HG02885 (cell line): ENCODE data around the gene DYSF.
"Not testable (repeated sequence)": the region's sequence is repeated elsewhere in the genome, so short reads cannot be mapped to it uniquely, and the experiment has no call there.

Experiments
- ATAC-seq: cut with Tn5 transposase; IDR thresholded peaks from one replicate; pipeline ENCODE4 v1.9.1; 2021; ENCODE audit warnings: mild to moderate bottlenecking; ENCODE audit not compliant: unreplicated experiment, poor library complexity

The DYSF gene

GRCh38 chr2:71629771-71630453 is 176.6 kb downstream of the DYSF start:
- ATAC-seq = no peak

GRCh38 chr2:71630454-71631328 is 177.3 kb downstream of the DYSF start:
- ATAC-seq = no peak

DNA sequence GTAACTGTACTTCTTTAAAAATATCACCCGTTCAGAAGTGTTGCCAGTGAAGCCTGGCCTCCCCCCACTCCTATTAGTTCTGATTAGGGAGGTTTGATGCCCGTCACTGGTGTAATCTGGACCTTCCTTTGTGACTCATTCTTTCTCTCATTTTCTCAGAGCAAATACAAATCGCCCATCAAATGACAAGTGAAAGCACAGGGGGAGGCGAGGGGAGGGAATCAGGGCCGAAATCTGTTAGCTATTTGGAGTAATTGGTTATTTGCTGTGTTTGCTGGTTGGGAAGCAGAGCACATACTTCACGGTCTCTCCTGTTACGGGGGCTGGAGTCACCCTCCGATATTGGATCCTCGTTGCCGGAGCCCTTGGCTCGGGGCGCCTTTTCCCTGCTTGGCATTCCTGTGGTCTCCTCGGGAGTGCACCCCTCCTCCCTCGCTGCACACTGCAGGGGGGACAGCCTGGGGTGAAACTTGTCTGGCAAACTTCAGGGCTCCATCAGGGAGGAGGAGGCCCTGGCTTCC is 178.1 kb downstream of the DYSF start:
- ATAC-seq = no peak

DNA sequence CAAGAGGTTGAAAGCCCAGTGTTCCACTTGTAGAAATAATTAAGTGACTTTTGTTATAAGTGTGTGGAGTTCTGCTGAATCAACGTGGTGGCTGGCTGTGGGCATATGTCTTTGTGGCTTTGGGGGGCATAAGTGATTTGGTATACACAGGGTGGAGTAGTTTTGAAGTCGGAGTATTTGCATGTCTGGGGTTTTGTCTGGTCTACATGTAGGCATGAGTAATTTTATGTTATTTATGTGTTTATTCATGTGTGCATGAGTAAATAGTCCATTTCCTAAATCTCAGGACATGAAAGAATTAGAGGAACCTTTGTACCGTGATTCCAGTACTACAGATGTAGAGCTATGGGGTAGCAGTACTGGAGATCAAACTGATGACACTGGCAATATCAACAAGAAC is 179.7 kb downstream of the DYSF start:
- no peak for ATAC-seq

DNA sequence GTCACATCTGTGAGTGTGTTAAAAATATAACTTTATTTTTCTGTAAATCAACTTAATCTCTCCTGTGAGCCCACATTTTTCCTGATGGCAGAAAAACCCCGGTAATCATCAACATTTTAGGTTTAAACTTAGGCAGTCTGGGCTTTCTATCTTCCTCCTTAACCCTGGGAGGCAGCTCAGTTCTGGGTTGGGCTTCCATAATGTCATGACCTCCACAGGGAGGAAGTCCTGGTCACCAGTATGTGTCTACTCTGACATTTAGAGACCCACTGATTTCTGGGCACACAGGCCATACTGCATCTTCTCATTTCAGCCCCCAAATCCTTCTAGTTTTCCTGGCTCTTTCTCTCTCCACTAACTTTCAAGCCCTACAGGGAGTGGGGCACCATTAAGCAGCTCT is 181.2 kb downstream of the DYSF start:
- ATAC-seq = no peak

DNA sequence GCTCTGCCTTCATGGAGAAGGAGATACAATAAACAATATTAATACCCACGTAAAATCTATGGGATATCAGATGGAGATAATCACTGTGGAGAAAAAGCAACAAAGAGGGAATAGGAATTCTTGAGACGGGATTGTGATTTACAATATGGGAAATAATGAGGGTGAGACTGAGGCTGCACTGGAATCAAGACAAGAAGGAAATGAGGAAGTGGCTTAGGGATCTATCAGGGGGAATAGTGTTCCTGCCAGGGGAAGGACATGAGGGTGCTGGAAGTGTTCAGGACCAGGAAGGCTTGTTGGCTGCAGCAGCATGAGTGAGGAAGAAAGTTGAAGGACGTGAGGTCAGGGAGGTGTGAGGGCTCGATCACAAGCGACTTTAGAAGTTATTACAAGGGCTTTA is 182.4 kb downstream of the DYSF start:
- no peak for ATAC-seq

DNA sequence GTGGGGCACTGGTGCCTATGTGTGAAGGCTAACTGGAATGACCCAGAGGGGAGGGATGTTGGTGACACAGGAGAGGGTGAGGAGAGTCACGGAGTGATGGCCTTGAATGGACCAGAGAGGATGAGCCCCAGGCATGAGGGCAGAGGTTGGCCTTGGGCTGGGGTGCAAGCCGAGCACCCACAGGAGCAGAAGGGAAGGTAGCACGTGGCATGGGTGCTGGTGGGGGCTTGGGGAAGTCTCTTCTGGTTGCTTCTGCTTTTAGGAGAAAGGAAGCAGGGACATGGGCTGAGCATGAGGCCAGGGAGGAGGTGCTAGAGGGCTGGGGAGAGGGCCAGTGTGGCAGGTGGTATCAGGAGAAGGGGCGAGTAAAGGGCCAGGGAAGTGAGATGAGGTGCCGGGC is 183.8 kb downstream of the DYSF start:
- ATAC-seq = no peak

- no peak for ATAC-seq
Measured at GRCh38 chr2:71637736-71638135, 184.4 kb downstream of the DYSF start.

GRCh38 chr2:71639735-71640134 is 186.4 kb downstream of the DYSF start:
- ATAC-seq = no peak

DNA sequence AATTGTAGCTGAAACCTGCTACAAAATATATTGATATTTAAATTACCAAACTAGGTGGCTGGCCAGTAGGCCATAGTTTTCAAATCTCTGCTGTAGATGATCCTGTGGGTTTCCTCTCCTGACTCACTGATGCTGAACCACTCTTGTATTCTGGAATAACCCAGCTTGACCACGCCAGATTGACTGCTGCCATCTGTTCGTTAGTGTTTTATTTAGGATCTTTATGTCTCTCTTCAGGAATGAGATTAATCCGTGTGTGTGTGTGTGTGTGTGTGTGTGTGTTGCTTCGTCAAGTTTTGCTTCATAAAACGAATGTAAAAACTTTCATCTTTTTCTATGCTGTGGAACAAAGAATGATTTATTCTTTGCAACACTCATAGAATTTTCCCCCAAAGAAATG is 187.1 kb downstream of the DYSF start:
- no peak for ATAC-seq

DNA sequence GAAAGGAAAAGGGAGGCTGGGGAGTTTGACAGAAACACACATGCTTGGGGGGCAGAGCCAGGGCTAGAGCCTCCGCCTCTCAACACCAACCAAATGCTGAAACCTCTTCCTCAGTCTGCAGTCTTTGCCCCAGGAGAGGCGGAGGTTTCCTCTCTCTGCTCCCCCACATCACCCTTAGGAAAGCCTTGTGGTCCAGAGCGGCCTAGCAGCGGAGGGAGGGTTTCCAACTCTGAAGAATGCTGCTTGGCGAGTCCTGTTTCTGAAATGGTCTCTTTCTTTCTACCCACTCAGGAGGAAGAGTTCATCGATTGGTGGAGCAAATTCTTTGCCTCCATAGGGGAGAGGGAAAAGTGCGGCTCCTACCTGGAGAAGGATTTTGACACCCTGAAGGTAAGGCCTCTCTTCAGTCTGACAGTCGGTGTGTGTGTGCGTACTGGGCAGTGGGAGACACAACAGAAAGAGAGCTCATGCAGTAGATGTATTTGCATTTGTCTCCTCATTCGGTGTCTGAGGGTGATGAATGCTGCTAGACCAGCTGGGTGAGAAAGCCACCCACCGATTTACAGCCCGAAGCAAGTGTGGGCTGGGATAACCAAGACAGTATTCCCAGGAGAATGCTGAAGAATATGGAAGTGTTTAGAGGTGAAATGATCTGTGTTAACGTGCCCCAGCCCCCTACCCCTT is 190.5 kb downstream of the DYSF start:
- no peak for ATAC-seq

DNA sequence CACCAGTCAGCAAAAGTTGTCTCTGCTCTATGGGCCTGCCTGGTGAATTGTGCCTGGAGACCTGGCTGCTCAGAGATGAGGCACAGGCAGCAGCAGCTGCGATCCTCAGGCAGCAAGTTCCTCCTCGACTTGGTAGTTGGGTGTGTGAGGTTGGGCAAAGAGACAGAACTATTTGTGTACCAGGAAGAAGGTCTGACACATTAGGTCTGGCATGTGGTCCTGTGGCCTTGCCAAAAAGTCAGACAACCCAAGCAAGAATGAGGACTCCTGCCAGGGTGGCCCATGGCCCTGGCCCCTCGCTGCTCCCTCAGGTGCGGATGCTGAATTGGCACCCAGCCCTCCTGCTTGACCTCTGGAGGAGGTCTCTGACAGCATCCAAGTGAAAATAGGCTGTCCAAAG is 192.7 kb downstream of the DYSF start:
- no peak for ATAC-seq

- ATAC-seq = no peak
Measured at GRCh38 chr2:71647356-71647755, 194.0 kb downstream of the DYSF start.

DNA sequence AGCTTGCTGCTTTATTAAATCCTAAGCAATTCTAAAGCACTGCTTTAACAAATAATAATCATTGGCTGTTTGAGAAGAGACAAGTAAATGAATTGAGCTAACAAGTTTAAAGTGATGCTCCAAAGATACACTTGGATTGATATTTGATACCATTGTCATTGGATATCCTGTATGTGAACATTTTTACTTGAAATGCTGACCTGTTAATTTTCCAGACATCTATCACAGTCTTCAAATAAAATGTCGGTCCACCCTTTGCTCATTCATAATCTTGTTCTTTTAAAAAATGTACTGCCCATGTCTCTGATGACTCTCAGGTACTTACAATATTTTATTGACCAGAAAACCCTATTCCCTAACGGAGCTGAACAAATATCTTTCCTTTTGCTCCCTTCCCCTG is 202.1 kb downstream of the DYSF start:
- no peak for ATAC-seq

DNA sequence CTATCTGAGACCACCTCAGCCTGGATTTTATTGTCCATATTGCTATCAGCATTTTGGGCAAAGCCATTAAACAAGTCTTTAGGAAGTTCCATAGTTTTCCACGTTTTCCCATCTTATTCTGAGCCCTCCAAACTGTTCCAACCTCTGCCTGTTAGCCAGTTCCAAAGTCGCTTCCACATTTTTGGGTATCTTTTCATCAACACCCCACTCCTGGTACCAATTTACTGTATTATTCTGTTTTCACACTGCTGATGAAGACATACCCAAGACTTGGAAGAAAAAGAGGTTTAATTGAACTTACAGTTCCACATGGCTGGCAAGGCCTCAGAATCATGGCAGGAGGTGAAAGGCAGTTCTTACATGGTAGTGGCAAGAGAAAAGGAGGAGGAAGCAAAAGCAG is 204.9 kb downstream of the DYSF start:
- not testable (repeated sequence) for ATAC-seq

DNA sequence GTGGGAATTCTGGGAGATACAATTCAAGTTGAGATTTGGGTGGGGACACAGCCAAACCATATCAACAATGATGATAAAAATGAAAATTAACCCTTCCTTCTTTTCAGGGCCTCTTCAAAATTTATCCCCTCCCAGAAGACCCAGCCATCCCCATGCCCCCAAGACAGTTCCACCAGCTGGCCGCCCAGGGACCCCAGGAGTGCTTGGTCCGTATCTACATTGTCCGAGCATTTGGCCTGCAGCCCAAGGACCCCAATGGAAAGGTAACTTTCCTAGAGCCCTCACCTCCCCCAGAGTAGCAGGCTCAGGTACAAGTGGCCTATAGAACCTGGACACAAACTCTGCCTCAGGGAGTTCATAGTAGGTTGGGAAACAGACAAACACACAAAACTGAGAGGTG is 205.4 kb downstream of the DYSF start:
- no peak for ATAC-seq

DNA sequence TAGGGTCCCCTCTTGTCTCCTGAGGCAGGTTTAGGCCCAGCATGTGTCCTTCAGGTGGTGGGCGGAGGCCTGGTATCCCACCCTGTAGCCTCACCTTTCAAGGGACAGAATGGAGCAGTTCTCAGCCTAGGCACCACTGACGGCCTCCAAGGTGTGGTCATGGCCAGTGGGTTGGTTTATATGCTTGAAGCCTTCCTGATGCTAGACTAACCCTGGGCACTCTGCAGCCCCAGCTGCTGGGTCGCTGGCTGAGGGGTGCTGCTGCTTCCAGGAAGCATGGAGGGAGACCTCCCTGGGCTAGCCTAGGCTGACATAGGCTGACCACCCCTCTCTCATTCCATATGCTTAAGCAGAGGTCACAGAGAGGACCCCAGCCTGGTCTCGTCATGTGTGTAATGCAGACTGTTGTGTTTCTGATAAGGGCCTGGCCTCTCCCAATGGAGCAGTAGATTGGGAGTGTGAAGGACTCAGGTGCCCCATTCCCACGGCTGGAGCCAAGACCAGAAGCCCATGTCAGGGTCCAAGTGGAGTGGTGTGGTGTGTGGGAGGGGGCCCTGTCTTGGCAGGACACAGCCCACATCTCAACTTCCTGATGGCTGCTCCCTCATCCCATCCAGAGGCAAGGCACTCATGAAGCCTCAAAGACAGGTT is 206.6 kb downstream of the DYSF start:
- no peak for ATAC-seq

- no peak for ATAC-seq
Measured at GRCh38 chr2:71661782-71662181, 208.4 kb downstream of the DYSF start.

GRCh38 chr2:71662665-71663394 is 209.5 kb downstream of the DYSF start:
- ATAC-seq = no peak

DNA sequence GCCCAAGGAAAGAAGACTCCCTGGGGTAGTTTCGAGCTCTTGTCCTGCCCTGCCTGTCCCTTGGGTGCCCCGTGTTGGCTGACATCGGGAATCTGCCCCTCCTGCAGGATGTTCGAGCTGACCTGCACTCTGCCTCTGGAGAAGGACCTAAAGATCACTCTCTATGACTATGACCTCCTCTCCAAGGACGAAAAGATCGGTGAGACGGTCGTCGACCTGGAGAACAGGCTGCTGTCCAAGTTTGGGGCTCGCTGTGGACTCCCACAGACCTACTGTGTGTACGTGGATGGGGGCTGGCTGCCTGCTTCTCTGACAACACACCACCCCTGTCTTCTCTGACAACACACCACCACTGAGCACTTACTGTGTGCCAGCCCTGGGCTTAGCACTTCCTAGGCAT is 210.8 kb downstream of the DYSF start:
- ATAC-seq = no peak
